ENCODE measurements around the gene SYTL5. TPM values are rescaled to one million over a fixed set of nuclear protein-coding genes. Genes with fewer than 3 reads are reported as not detected.

Gene SYTL5
- total RNA-seq, 1 donor from 2014 or later, result 1.3 TPM

- DNase-seq, result no peak
Observed at GRCh38 chrX:38150993-38151392, 144.6 kb downstream of the SYTL5 start.

GRCh38 chrX:38151441-38151840 lies 145.1 kb downstream of the SYTL5 start:
- DNase-seq, result no peak

GRCh38 chrX:38154340-38154739 lies 148.0 kb downstream of the SYTL5 start:
- no peak for DNase-seq

DNA sequence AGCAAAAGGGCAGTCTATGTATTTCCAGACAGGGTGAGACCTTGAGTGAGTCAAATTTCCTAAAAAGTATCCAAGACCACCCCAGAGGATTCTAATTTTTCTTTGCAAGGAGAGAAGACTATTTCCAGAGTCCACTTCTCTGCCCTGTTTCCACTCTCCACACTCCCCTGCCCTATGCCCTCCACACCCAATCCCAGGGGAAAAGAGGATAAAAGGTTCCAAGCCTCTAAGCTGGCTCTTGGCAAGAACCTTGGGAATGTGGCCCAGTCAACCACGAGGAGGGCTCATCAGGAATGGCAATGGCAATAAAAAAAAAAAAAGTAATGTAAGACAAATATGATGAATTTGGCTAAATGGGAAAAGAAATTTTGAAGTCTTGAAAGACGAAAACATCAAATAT lies 148.5 kb downstream of the SYTL5 start:
- DNase-seq, result no peak

DNA sequence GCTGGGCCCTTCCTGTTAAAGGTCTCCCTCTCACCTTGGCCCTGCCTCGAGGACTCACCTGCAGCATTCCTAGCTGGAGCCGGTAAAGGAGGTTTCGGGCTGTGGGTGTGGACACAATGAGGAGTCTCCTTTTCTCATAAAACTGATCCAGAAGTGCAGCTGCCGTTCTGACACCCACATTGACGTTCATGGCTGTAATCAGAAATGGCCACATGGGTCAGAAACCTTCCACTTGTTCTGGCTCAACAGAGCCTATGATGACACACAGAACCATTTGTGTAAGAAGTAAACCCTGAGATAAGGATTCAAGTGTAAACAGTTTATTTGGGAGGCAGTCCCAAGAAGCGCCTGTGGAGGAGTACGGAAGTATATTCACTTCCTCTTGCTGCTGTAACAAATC lies 150.5 kb downstream of the SYTL5 start:
- no peak for DNase-seq

DNA sequence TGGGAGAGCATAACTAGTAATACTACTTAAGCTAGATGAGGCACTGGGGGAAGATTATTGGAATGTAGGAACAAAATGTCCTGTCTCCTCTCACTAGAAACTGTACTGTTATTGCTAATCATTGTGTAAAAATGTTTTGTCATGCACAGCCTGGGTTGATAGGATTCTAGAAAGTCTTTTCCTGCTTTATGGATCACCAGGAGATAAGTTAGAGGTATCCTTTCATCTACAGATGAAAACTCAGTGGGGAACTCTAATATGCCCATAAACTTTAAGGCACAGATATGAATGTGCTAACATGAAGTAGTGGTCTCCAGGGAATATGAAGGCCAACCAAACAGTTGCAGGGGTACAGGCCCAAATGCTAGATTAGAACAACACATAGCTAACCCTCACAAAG lies 156.8 kb downstream of the SYTL5 start:
- DNase-seq, result no peak

- DNase-seq, result no peak
Observed at GRCh38 chrX:38165023-38165422, 158.7 kb downstream of the SYTL5 start.

DNA sequence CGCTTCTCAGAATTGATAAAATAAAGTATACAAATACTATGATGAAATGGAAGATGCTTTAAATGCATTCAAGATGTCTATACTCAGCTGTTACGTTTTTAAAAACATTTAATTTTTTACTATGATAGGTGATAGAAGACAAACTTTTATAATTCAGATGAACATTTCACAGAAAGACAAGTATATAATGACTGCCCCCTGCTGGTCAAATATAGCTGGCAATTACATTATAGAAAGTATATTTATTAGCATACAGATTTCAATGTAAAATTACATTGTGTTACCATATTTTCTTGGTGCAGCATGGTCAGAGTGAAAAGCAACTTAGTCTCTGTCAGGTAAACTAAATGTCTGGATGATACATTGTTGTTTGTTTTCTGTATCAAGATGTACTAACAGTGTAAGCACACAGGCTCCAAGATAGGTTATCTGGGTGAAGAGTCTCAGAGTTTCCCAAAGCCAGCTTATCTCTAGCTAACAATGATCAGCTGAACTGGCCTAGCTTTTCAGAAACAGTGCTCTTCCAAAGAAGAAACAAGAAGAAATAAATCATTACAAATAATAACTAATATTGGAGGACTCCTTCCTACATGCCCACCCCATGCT lies 160.2 kb downstream of the SYTL5 start:
- DNase-seq, result peak; percentile 53

GRCh38 chrX:38170556-38170955 lies 164.2 kb downstream of the SYTL5 start:
- peak; percentile 49 for DNase-seq

GRCh38 chrX:38172596-38172995 lies 166.2 kb downstream of the SYTL5 start:
- no peak for DNase-seq

DNA sequence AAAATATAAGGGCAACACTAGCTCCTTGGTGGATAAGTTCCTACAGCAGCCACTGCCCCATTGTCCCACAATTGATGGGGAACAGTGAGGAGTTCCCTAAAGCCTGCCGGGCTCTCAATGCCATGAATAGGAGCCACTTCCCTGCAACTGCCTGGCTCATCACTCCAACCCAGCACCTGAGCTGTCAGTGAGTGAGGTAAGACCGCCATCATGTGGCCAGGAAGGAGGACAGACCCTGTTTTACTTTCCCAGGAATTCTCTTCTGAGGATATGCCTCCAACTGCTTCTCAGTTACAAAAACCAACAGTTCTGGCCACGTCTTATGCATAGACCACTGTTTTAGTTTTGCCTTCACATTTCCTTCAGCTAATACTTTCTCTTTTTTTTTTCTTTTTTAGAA lies 168.8 kb downstream of the SYTL5 start:
- DNase-seq, result peak; percentile 51

DNA sequence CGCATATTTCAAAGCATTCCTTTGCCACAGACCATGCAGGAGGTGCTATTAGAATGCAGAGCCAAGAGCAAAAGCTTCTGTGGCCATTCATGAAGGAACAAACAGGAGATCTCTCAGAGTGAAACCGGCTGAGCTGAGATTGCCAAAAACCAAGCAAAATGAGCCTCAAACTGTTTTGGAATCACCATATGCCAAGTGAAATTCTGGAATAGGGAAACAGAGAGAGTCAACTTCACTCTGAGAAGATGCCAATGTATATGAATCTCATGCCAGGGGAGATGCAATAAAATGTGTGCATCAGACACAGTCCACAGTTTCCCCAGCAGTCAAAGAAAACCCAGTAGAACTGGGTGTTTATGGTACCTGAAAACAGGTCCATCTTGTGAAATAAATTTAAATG lies 172.0 kb downstream of the SYTL5 start:
- DNase-seq, result no peak

Small RNA genes lying within 50 kb of the gene (small RNA-seq; reads per million reads assigned to genes)
- gene MIR548AJ2 (ENCODE audit: low replicate concordance), result not detected

Other genes with a start within 250 kb of the SYTL5 start
- 9.3 TPM for gene CYBB, start 226.5 kb upstream of the SYTL5 start, total RNA-seq
- 18.1 TPM for gene DYNLT3, start 159.0 kb upstream of the SYTL5 start, total RNA-seq
- gene SRPX, start 214.3 kb downstream of the SYTL5 start, total RNA-seq, result 85.9 TPM